Measurements from ENCODE around the gene ANKRD44. TPM values are rescaled to one million over a fixed set of nuclear protein-coding genes. Genes with fewer than 3 reads are reported as not detected.

Gene ANKRD44
- total RNA-seq, 1 donor from 2014 or later, result 12.0 TPM

DNA sequence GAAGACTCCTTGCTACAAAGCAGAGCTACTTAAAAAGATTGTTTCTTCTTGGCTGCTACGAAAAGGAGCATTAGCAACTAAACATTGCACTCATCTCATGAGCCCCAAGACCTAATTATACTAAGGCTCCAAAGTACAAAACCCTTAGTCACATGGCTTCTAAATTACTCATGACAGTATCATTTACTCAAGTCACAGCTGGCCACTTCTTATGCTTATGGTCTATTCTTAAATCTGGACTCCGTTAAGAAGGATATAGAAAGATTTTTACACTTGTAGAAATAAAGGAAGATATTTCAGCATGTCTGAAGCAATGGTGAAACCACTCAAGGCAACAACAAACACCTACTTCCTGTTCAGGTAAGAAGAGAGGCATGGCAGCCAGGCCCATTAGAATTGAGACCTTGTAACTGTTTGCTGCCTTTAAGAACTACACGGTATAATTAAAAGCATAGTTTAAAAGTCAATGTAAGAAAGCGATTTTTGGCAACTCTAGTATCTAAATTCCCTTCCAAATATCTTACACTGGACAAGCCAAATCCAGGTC lies 12.7 kb downstream of the ANKRD44 start:
- Mint-ChIP-seq H3K9me3 (ENCODE audit: unreplicated experiment) (no peaks in the 10 kb centered on the region), H3K4me1 (ENCODE audit: low read depth, unreplicated experiment) (no peaks in the 10 kb centered on the region), H3K36me3 (ENCODE audit: unreplicated experiment) (no peaks in the 10 kb centered on the region), H3K27ac (ENCODE audit: unreplicated experiment) (no peak overlapping the region), H3K4me3 (ENCODE audit: unreplicated experiment) (no peak overlapping the region), H3K27me3 (ENCODE audit: unreplicated experiment) (no peaks in the 10 kb centered on the region)
- DNase-seq, result no peak
- TF ChIP-seq CTCF (IDR thresholded peaks at IDR 0.05; ENCODE audit: partially characterized antibody, unreplicated experiment), result no peak

GRCh38 chr2:197297266-197297665 lies 13.3 kb downstream of the ANKRD44 start:
- H3K27me3 Mint-ChIP-seq (ENCODE audit: unreplicated experiment), result no peaks in the 10 kb centered on the region
- no peak for DNase-seq
- no peaks in the 10 kb centered on the region for H3K4me1 Mint-ChIP-seq (ENCODE audit: low read depth, unreplicated experiment)
- no peak for TF ChIP-seq CTCF (IDR thresholded peaks at IDR 0.05; ENCODE audit: partially characterized antibody, unreplicated experiment)
- H3K27ac Mint-ChIP-seq (ENCODE audit: unreplicated experiment), result no peak overlapping the region
- no peaks in the 10 kb centered on the region for H3K9me3 Mint-ChIP-seq (ENCODE audit: unreplicated experiment)
- H3K36me3 Mint-ChIP-seq (ENCODE audit: unreplicated experiment), result no peaks in the 10 kb centered on the region
- no peak overlapping the region for H3K4me3 Mint-ChIP-seq (ENCODE audit: unreplicated experiment)

GRCh38 chr2:197296835-197297234 lies 13.7 kb downstream of the ANKRD44 start:
- H3K9me3 Mint-ChIP-seq (ENCODE audit: unreplicated experiment), result no peaks in the 10 kb centered on the region
- no peaks in the 10 kb centered on the region for H3K36me3 Mint-ChIP-seq (ENCODE audit: unreplicated experiment)
- no peaks in the 10 kb centered on the region for H3K27me3 Mint-ChIP-seq (ENCODE audit: unreplicated experiment)
- no peak for DNase-seq
- no peaks in the 10 kb centered on the region for H3K4me1 Mint-ChIP-seq (ENCODE audit: low read depth, unreplicated experiment)
- TF ChIP-seq CTCF (IDR thresholded peaks at IDR 0.05; ENCODE audit: partially characterized antibody, unreplicated experiment), result no peak
- no peak overlapping the region for H3K27ac Mint-ChIP-seq (ENCODE audit: unreplicated experiment)
- H3K4me3 Mint-ChIP-seq (ENCODE audit: unreplicated experiment), result no peak overlapping the region

DNA sequence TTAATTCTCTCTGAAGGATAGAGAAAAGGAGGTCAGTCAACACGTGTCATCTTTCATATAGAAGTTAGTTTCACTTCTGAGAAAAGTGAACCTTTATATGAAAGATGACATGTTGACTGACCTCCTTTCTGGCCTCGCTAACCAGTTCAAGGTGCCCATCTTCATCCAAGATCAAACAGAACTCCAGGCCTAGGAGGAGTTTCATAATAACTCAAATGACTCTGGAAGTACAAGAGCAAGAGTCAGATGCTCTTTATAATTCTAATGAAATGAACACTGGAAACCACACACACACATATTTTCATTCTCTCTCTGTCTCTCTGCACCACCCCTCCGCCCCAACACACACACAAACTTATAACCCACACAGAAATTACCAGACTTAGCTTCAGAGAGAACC lies 16.3 kb downstream of the ANKRD44 start:
- TF ChIP-seq CTCF (IDR thresholded peaks at IDR 0.05; ENCODE audit: partially characterized antibody, unreplicated experiment), result no peak
- H3K4me1 Mint-ChIP-seq (ENCODE audit: low read depth, unreplicated experiment), result no peaks in the 10 kb centered on the region
- H3K9me3 Mint-ChIP-seq (ENCODE audit: unreplicated experiment), result no peaks in the 10 kb centered on the region
- no peak overlapping the region for H3K4me3 Mint-ChIP-seq (ENCODE audit: unreplicated experiment)
- no peak for DNase-seq
- peaks cover 5% of the 10 kb centered on the region for H3K36me3 Mint-ChIP-seq (ENCODE audit: unreplicated experiment)
- H3K27ac Mint-ChIP-seq (ENCODE audit: unreplicated experiment), result no peak overlapping the region
- no peaks in the 10 kb centered on the region for H3K27me3 Mint-ChIP-seq (ENCODE audit: unreplicated experiment)

GRCh38 chr2:197293252-197294007 lies 17.1 kb downstream of the ANKRD44 start:
- no peak for DNase-seq
- H3K27me3 Mint-ChIP-seq (ENCODE audit: unreplicated experiment), result no peaks in the 10 kb centered on the region
- H3K27ac Mint-ChIP-seq (ENCODE audit: unreplicated experiment), result no peak overlapping the region
- no peak overlapping the region for H3K4me3 Mint-ChIP-seq (ENCODE audit: unreplicated experiment)
- no peaks in the 10 kb centered on the region for H3K4me1 Mint-ChIP-seq (ENCODE audit: low read depth, unreplicated experiment)
- peaks cover 10% of the 10 kb centered on the region for H3K36me3 Mint-ChIP-seq (ENCODE audit: unreplicated experiment)
- H3K9me3 Mint-ChIP-seq (ENCODE audit: unreplicated experiment), result no peaks in the 10 kb centered on the region
- no peak for TF ChIP-seq CTCF (IDR thresholded peaks at IDR 0.05; ENCODE audit: partially characterized antibody, unreplicated experiment)
